ENCODE measurements around the gene DEFB118.
"Not testable (repeated sequence)": the region's sequence is repeated elsewhere in the genome, so short reads cannot be mapped to it uniquely, and the experiment has no call there.

The DEFB118 gene
- 0 reads per million in 3 experiments for total RNA-seq

- DNase-seq, result no peak
These were observed at the start of gene DEFB118 for GRCh38 chr20:31368301-31368700. DEFB118 (plus strand) TSS chr20:31368601; CDS start chr20:31368651, 50 bp downstream.

- no peak for DNase-seq
These were observed 45.9 kb upstream of the DEFB118 start for GRCh38 chr20:31322504-31322903.

- no peak for DNase-seq
These were observed 37.5 kb upstream of the DEFB118 start for GRCh38 chr20:31330893-31331292.

GRCh38 chr20:31341470-31341869, 26.9 kb upstream of the DEFB118 start:
- DNase-seq, result no peak

- DNase-seq, result no peak
These were observed 12.4 kb upstream of the DEFB118 start for GRCh38 chr20:31355981-31356380.

GRCh38 chr20:31363295-31363694, 5.1 kb upstream of the DEFB118 start:
- no peak for DNase-seq

- not testable (repeated sequence) for DNase-seq
These were observed 4.1 kb upstream of the DEFB118 start for GRCh38 chr20:31364272-31364671.

GRCh38 chr20:31374346-31374745, 5.9 kb downstream of the DEFB118 start:
- no peak for DNase-seq

GRCh38 chr20:31390490-31390889, 22.1 kb downstream of the DEFB118 start, which contains the start of gene DEFB119:
DEFB119 (minus strand) TSS chr20:31390590; CDS start chr20:31390483, 107 bp downstream.
- no peak for DNase-seq

GRCh38 chr20:31392836-31393235, 24.4 kb downstream of the DEFB118 start:
- no peak for DNase-seq

- DNase-seq, result no peak
These were observed 26.5 kb downstream of the DEFB118 start for GRCh38 chr20:31394900-31395299.

GRCh38 chr20:31403886-31404285, 35.5 kb downstream of the DEFB118 start:
- no peak for DNase-seq

GRCh38 chr20:31406115-31406514, 37.7 kb downstream of the DEFB118 start, which contains the start of gene DEFB121:
DEFB121 (minus strand) TSS chr20:31406215; CDS start chr20:31406152, 63 bp downstream.
- DNase-seq, result no peak

- DNase-seq, result no peak
These were observed 41.6 kb downstream of the DEFB118 start for GRCh38 chr20:31410011-31410410.

- DNase-seq, result no peak
These were observed 46.0 kb downstream of the DEFB118 start for GRCh38 chr20:31414381-31414780.

- no peak for DNase-seq
These were observed 47.3 kb downstream of the DEFB118 start for GRCh38 chr20:31415653-31416052.

GRCh38 chr20:31418307-31418706, 49.9 kb downstream of the DEFB118 start:
- DNase-seq, result no peak
